GM12801 (cell line): ENCODE data around the gene LY6G5C.

ENCODE experiments used
- TF ChIP-seq, protein P1 (sequence below): IDR thresholded peaks from one replicate; pipeline ENCODE4 v1.5.1; 2011; ENCODE audit warnings: control low read depth; ENCODE audit not compliant: insufficient read length; ENCODE audit errors: extremely low read depth

LY6G5C gene

DNA sequence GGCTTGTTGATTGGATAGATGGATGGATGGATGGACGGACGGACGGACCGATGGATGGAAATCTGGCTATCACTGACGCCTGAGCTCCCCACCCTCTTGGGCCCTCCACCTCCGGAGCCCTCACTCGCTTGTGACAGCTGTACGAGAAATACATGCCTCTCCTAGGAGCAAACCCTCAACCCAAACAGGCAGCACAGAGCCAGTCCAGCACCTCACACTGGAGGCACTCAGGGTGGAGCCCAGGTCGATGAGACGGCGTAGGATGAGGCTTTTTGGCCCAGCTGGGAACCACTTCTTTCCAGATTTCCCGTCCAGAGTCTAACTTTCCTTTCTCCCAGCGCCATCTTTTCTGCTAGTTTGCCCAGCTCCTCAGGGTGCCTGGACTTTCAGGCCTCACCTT, 2.7 kb upstream of the LY6G5C start:
- TF ChIP-seq, protein P1, sequence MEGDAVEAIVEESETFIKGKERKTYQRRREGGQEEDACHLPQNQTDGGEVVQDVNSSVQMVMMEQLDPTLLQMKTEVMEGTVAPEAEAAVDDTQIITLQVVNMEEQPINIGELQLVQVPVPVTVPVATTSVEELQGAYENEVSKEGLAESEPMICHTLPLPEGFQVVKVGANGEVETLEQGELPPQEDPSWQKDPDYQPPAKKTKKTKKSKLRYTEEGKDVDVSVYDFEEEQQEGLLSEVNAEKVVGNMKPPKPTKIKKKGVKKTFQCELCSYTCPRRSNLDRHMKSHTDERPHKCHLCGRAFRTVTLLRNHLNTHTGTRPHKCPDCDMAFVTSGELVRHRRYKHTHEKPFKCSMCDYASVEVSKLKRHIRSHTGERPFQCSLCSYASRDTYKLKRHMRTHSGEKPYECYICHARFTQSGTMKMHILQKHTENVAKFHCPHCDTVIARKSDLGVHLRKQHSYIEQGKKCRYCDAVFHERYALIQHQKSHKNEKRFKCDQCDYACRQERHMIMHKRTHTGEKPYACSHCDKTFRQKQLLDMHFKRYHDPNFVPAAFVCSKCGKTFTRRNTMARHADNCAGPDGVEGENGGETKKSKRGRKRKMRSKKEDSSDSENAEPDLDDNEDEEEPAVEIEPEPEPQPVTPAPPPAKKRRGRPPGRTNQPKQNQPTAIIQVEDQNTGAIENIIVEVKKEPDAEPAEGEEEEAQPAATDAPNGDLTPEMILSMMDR = no peak

GRCh38 chr6:31681135-31681671, 336 bp upstream of the LY6G5C start:
- TF ChIP-seq, protein P1 = no peak

DNA sequence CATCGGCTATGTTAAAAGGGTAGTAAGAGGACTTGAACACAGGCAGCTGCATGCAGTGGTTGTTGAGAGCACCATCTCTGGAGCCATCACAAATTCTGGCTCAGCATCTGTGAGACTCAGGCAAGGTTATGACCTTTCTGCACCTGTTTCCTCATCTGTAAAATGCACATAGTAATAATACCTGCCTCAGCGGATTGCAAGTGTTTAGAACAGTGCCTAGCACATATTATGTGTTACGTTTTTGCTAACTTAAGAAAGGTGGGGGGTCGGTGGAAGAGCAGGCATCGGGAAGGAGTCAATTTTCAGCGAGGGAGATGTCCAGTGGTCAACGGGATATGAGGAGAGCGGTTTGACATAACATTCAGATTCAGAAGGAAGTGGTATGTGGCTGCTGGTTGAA, 2.9 kb downstream of the LY6G5C start:
- TF ChIP-seq, protein P1 = no peak

DNA sequence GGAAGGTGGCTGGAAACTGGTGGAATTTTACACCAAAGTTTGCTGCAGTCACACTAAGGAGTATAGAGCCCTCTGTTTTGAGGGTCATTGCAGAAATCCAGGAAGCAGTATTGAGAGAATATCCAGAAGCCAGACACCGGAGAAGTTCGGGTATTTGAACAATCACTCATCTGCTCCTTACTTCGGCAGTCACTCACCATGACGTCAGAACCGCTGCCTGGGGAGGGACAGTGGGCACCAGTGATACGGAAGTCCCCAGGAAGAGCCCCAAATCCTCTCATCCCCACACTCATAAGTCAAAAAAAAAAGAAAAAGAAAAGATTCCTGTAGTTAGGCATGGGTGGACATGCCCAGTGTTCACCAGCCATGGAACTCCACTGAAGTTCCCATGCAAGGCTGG, 4.0 kb downstream of the LY6G5C start:
- TF ChIP-seq, protein P1 = no peak

DNA sequence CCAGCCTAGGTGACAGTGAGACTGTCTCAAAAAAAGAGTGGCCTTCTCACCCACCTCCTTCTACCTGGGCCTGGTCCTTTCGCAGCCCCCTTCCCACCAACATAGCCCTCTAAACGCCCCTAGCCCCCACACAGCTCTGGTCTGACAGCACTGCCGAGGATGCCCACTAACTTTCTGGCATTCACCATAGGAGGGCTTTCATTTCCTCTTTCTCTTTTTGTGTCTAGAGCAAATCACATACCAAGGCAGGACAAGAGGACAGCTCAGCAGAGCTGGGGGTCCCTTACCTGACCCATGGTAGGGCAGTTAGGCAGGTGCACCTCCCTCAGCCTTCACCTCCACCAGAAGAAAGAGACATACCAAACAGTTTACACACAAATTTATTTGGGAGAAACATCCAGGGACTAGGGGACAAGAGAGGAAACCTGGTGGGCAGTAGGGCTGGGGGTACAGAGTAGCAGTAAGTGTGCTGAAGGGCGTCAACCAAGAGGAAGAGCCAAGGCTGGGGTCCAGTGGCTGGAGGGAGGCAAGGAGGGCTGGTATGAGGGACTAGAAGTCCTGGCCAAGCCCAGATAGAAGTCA, 4.5 kb downstream of the LY6G5C start:
- TF ChIP-seq, protein P1 = no peak

GRCh38 chr6:31669676-31670075, 11.2 kb downstream of the LY6G5C start, which contains the start of gene LY6G5B:
Gene LY6G5B, plus strand, starts transcription at chr6:31669976. Its CDS starts 975 bp downstream, at chr6:31670951.
- TF ChIP-seq, protein P1 = no peak

DNA sequence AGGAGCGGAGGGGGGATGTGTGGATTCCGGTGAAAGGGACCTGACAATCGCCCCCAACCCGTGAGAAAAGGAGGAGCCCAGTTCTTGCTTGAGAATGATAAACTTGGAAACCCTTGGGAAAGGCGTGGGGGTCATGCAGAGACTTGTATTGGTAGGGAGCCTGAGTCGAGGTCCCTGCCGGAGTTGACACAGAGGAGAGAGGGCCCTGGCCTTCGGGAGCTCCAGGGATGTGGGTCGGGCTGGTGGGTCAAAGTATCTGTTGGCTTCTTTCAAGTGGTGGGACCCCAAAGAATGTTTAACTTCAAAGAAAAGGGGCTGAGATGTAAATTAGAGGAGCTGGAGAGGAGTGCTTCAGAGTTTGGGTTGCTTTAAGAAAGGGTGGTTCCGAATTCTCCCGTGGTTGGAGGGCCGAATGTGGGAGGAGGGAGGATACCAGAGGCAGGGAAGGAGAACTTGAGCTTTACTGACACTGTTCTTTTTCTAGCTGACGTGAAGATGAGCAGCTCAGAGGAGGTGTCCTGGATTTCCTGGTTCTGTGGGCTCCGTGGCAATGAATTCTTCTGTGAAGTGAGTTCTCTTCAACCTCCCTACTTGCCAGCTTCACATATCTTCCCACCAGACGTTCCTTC, 14.4 kb downstream of the LY6G5C start:
- TF ChIP-seq, protein P1 = no peak
